Astrocyte (in vitro differentiated cells and primary cell): ENCODE results near the gene NUMA1. TPM values are rescaled to one million over a fixed set of nuclear protein-coding genes. Genes with fewer than 3 reads are reported as not detected.

Experiments used
- DNase-seq: peaks from one replicate; pipeline ENCODE4 v3.0.0-alpha.2; 2010; ENCODE audit warnings: low read depth
- FAIRE-seq: peaks from 2 replicates; lab custom pipeline; 2011; peaks lifted over from hg19 to GRCh38; lab: Jason Lieb, UNC
- H2AFZ ChIP-seq: 2 replicates; pipeline ENCODE4 v1.6.0; 2012; ENCODE audit warnings: low read depth, low read length, inconsistent platforms
- H3K27ac ChIP-seq: 2 replicates; pipeline ENCODE4 v1.5.1; 2011; ENCODE audit warnings: low read depth, low read length, inconsistent platforms
- H3K27me3 ChIP-seq: 2 replicates; pipeline ENCODE4 v1.6.0; 2011; ENCODE audit warnings: low read length, inconsistent platforms; ENCODE audit not compliant: insufficient read depth
- H3K36me3 ChIP-seq: 2 replicates; pipeline ENCODE4 v1.5.1; 2011; ENCODE audit warnings: low read length, inconsistent platforms; ENCODE audit not compliant: insufficient read depth
- H3K4me1 ChIP-seq: 2 replicates; pipeline ENCODE4 v1.5.1; 2011; ENCODE audit warnings: low read length, inconsistent platforms; ENCODE audit not compliant: insufficient read depth
- H3K4me2 ChIP-seq: 2 replicates; pipeline ENCODE4 v1.6.0; 2012; ENCODE audit warnings: low read length, inconsistent platforms
- H3K4me3 ChIP-seq: 2 replicates; pipeline ENCODE4 v1.5.1; 2011; ENCODE audit warnings: low read depth, mild to moderate bottlenecking, low read length, inconsistent platforms; ENCODE audit not compliant: insufficient read depth
- H3K79me2 ChIP-seq: 2 replicates; pipeline ENCODE4 v1.6.0; 2012; ENCODE audit warnings: mild to moderate bottlenecking, low read length, inconsistent platforms; ENCODE audit not compliant: insufficient read depth
- H3K9ac ChIP-seq: 2 replicates; pipeline ENCODE4 v1.6.0; 2012; ENCODE audit warnings: mild to moderate bottlenecking, low read length, inconsistent platforms
- H3K9me3 ChIP-seq: 2 replicates; pipeline ENCODE4 v1.5.1; 2012; ENCODE audit warnings: low read depth, mild to moderate bottlenecking, low read length, inconsistent platforms; ENCODE audit not compliant: insufficient read depth
- H4K20me1 ChIP-seq: 2 replicates; pipeline ENCODE4 v1.6.0; 2012; ENCODE audit warnings: low read length, inconsistent platforms; ENCODE audit not compliant: insufficient read depth
- H3K27ac Mint-ChIP-seq: one replicate; pipeline ENCODE4 v1.8.0; 2021; ENCODE audit warnings: mild to moderate bottlenecking, mixed read lengths; ENCODE audit not compliant: unreplicated experiment
- H3K27me3 Mint-ChIP-seq: one replicate; pipeline ENCODE4 v1.8.0; 2021; ENCODE audit warnings: low read depth, mixed read lengths; ENCODE audit not compliant: unreplicated experiment
- H3K36me3 Mint-ChIP-seq: one replicate; pipeline ENCODE4 v1.8.0; 2021; ENCODE audit warnings: low read depth, mixed read lengths; ENCODE audit not compliant: unreplicated experiment
- H3K4me1 Mint-ChIP-seq: one replicate; pipeline ENCODE4 v1.8.0; 2021; ENCODE audit warnings: low read depth, mixed read lengths; ENCODE audit not compliant: unreplicated experiment
- H3K4me3 Mint-ChIP-seq: one replicate; pipeline ENCODE4 v1.8.0; 2021; ENCODE audit warnings: mild to moderate bottlenecking, moderate library complexity, mixed read lengths; ENCODE audit not compliant: unreplicated experiment
- H3K9me3 Mint-ChIP-seq: one replicate; pipeline ENCODE4 v1.8.0; 2021; ENCODE audit warnings: mild to moderate bottlenecking, mixed read lengths; ENCODE audit not compliant: unreplicated experiment
- CTCF ChIP-seq: IDR thresholded peaks from 2 replicates; pipeline ENCODE4 v1.5.1; 2011; ENCODE audit warnings: low read depth, mild to moderate bottlenecking, inconsistent platforms, low read length, moderate library complexity; ENCODE audit not compliant: insufficient read depth
- EZH2 ChIP-seq: IDR thresholded peaks from 2 replicates; pipeline ENCODE4 v1.6.1; 2012; ENCODE audit warnings: mild to moderate bottlenecking, low read length, inconsistent platforms; ENCODE audit not compliant: insufficient read depth
- total RNA-seq: library from RNA; stranded (reverse); gene quantifications from 2 replicates; pipeline ENCODE4 v1.2.1, GENCODE V29; 2021

NUMA1 gene
- total RNA-seq, 1 donor from 2014 or later: 111 TPM

DNA sequence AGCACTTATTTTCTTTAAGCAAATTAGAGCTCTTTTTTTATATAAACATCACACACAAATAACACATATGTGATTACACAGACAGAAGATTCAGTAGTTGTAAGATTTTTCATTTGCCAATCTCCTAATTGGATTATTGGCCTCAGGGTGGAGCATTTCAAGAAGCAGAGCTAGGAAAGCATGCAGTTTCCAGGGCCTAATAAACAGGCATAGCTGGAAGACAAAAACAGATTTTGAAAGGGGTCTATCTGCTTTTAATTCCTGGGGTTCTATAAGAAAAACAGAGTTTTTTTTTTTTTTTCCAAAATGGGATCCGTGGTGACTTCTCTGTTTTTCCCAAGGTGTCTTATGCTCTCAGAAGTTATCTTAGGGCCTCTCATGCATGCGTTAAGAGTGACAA is 47.6 kb upstream of the NUMA1 start:
- Mint-ChIP-seq H3K4me3 (no peak overlapping the region), H3K4me1 (no peaks in the 10 kb centered on the region), H3K9me3 (peaks cover 24% of the 10 kb centered on the region), H3K27ac (no peak overlapping the region), H3K36me3 (peaks cover 4% of the 10 kb centered on the region), H3K27me3 (peaks cover 33% of the 10 kb centered on the region)
- H3K27ac ChIP-seq: no peak overlapping the region
- H2AFZ ChIP-seq: no peak overlapping the region
- H3K9me3 ChIP-seq: peaks cover 9% of the 10 kb centered on the region
- no peaks in the 10 kb centered on the region for H4K20me1 ChIP-seq
- H3K4me2 ChIP-seq: no peak overlapping the region
- no peak overlapping the region for H3K4me3 ChIP-seq
- DNase-seq (no peak), FAIRE-seq (no peak)
- H3K79me2 ChIP-seq: no peaks in the 10 kb centered on the region
- H3K27me3 ChIP-seq: peaks cover 10% of the 10 kb centered on the region
- no peaks in the 10 kb centered on the region for H3K4me1 ChIP-seq
- H3K36me3 ChIP-seq: no peaks in the 10 kb centered on the region
- TF ChIP-seq CTCF (no peak), EZH2 (no peak)
- no peak overlapping the region for H3K9ac ChIP-seq

GRCh38 chr11:72125956-72126355 is 45.6 kb upstream of the NUMA1 start:
- H3K36me3 ChIP-seq: no peaks in the 10 kb centered on the region
- Mint-ChIP-seq H3K9me3 (peaks cover 23% of the 10 kb centered on the region), H3K36me3 (peaks cover 4% of the 10 kb centered on the region), H3K4me1 (no peaks in the 10 kb centered on the region), H3K27me3 (peaks cover 26% of the 10 kb centered on the region), H3K27ac (no peak overlapping the region), H3K4me3 (no peak overlapping the region)
- H4K20me1 ChIP-seq: no peaks in the 10 kb centered on the region
- no peak for TF ChIP-seq EZH2
- no peak for TF ChIP-seq CTCF
- H3K79me2 ChIP-seq: no peaks in the 10 kb centered on the region
- DNase-seq (no peak), FAIRE-seq (no peak)
- H3K4me1 ChIP-seq: no peaks in the 10 kb centered on the region
- H3K4me2 ChIP-seq: no peak overlapping the region
- H3K27me3 ChIP-seq: peaks cover 4% of the 10 kb centered on the region
- H2AFZ ChIP-seq: no peak overlapping the region
- no peak overlapping the region for H3K4me3 ChIP-seq
- H3K27ac ChIP-seq: no peak overlapping the region
- no peak overlapping the region for H3K9ac ChIP-seq
- H3K9me3 ChIP-seq: peaks cover 9% of the 10 kb centered on the region

DNA sequence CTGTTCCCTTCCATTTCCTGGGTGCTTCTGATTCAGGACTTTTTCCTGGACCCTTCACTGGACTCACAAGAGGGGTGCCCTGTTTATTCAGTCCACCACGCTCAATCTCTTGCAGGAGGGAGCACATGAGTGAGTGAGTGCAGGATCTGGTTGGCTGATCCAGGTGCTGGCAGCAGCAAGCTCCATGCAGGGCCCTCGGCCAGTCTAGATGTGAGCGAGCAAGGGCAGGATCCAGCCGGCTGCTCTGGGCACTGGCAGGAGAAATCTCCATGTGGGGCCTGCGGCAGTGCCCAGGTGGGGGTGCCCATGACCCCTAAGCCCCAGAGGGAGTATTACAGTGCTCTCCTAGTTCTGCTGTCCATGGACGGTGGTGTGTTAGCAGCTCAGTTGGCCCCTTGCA is 43.7 kb upstream of the NUMA1 start:
- Histone ChIP-seq H3K9ac (no peak overlapping the region), H4K20me1 (no peaks in the 10 kb centered on the region), H3K27ac (no peak overlapping the region), H3K4me3 (no peak overlapping the region), H3K9me3 (peaks cover 6% of the 10 kb centered on the region), H3K27me3 (no peaks in the 10 kb centered on the region), H3K4me1 (no peaks in the 10 kb centered on the region), H3K36me3 (no peaks in the 10 kb centered on the region), H2AFZ (no peak overlapping the region), H3K79me2 (no peaks in the 10 kb centered on the region), H3K4me2 (no peak overlapping the region)
- no peak for TF ChIP-seq CTCF
- peaks cover 18% of the 10 kb centered on the region for H3K27me3 Mint-ChIP-seq
- peaks cover 13% of the 10 kb centered on the region for H3K9me3 Mint-ChIP-seq
- no peak overlapping the region for H3K27ac Mint-ChIP-seq
- no peak overlapping the region for H3K4me3 Mint-ChIP-seq
- DNase-seq: no peak
- H3K36me3 Mint-ChIP-seq: peaks cover 4% of the 10 kb centered on the region
- no peak for FAIRE-seq
- no peaks in the 10 kb centered on the region for H3K4me1 Mint-ChIP-seq
